Vagina (tissue), 2 donors: Measurements from ENCODE around the gene GALC. TPM values are rescaled to one million over a fixed set of nuclear protein-coding genes. Genes with fewer than 3 reads are reported as not detected.

Experiments
- DNase-seq, 2 donors: peaks; one replicate each; pipeline ENCODE4 v3.0.0-alpha.2; 2017; ENCODE audit errors: extremely low spot score in 2 of 2
- H3K27ac ChIP-seq: fragments of 200-600 bp; sonication (generic); one replicate; pipeline ENCODE4 v1.5.1; 2019
- H3K27me3 ChIP-seq: fragments of 200-600 bp; sonication (generic); one replicate; pipeline ENCODE4 v1.5.1; 2019
- H3K36me3 ChIP-seq, 2 donors: fragments of 200-600 bp; sonication (generic); one replicate each; pipeline ENCODE4 v1.5.1; 2017 to 2019
- H3K4me1 ChIP-seq: fragments of 200-600 bp; sonication (generic); one replicate; pipeline ENCODE4 v1.5.1; 2019
- H3K4me3 ChIP-seq, 2 donors: fragments of 200-600 bp; sonication (generic); 1 replicate in 1 of 2; 2 replicates in 1 of 2; pipeline ENCODE4 v1.5.1; 2016 to 2019
- H3K9me3 ChIP-seq: fragments of 200-600 bp; sonication (generic); one replicate; pipeline ENCODE4 v1.5.1; 2019
- POLR2A ChIP-seq, 2 donors: fragments of 450-650 bp; IDR thresholded peaks; one replicate each; pipeline ENCODE4 v1.6.1; 2017; ENCODE audit warnings: antibody characterized with exemption in 2 of 2, mild to moderate bottlenecking in 2 of 2, moderate library complexity in 2 of 2
- POLR2AphosphoS5 ChIP-seq, 2 donors: sonication (generic); formaldehyde crosslinking; IDR thresholded peaks; one replicate each; pipeline ENCODE4 v1.9.0; 2017; ENCODE audit warnings: antibody characterized with exemption in 2 of 2, mild to moderate bottlenecking in 2 of 2, low read depth in 1 of 2; ENCODE audit not compliant: insufficient read depth in 1 of 2
- intact Hi-C: fragments of 100-400 bp; cut with DNase I; formaldehyde crosslinking; loops from one replicate; pipeline ENCODE4 v1.15.1; 2023
- total RNA-seq: library from RNA; depleted of rRNA; stranded (reverse); fragments of >200 nt; gene quantifications from one replicate; pipeline ENCODE4 v1.2.3, GENCODE V29; 2016
- TF ChIP-seq, protein P1 (sequence below), 3 experiments: fragments of 450-650 bp in 2 of 3; fragments of 200-600 bp in 1 of 3; sonication (generic) in 1 of 3; IDR thresholded peaks; one replicate each; pipeline ENCODE4 v1.5.1; 2017 to 2019; ENCODE audit warnings: antibody characterized with exemption in 3 of 3, mild to moderate bottlenecking in 2 of 3, moderate library complexity in 2 of 3

The GALC gene
- total RNA-seq, 1 donor from 2014 or later = 18.7 TPM

DNA sequence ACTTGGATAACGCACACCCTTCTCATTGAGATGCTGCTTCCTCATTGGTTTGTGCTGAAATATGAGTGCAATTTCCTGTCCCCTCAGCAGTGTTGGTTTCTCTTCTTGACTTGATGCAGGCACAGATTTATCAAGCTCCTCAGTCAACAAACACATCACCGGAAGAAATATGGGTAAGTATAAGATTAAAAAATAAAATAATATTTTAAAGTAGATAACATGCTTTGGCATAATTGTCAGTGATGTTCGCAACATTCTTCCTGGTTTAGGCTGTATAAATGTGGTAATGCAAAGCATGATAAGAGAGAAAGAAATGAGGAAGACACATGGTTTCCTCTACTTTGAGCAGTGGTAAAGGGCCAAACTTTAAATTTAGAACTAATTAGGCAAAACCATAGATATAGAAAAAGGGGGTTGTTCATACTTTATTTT, 12.1 kb upstream of the GALC start, which contains the start of gene GPR65:
Gene GPR65, plus strand, starts transcription at position 86 of the 432 bp plus-strand sequence. CDS start 5,713 bp downstream, outside the sequence.
- TF ChIP-seq, protein P1, sequence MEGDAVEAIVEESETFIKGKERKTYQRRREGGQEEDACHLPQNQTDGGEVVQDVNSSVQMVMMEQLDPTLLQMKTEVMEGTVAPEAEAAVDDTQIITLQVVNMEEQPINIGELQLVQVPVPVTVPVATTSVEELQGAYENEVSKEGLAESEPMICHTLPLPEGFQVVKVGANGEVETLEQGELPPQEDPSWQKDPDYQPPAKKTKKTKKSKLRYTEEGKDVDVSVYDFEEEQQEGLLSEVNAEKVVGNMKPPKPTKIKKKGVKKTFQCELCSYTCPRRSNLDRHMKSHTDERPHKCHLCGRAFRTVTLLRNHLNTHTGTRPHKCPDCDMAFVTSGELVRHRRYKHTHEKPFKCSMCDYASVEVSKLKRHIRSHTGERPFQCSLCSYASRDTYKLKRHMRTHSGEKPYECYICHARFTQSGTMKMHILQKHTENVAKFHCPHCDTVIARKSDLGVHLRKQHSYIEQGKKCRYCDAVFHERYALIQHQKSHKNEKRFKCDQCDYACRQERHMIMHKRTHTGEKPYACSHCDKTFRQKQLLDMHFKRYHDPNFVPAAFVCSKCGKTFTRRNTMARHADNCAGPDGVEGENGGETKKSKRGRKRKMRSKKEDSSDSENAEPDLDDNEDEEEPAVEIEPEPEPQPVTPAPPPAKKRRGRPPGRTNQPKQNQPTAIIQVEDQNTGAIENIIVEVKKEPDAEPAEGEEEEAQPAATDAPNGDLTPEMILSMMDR (IDR thresholded peaks at IDR 0.05) = no peak
- TF ChIP-seq POLR2A (IDR thresholded peaks at IDR 0.05) (no peak), POLR2AphosphoS5 (IDR thresholded peaks at IDR 0.05; ENCODE audit: insufficient read depth in 1 of 2, low read depth in 1 of 2) (no peak)
- intact Hi-C loops = no loop called here

DNA sequence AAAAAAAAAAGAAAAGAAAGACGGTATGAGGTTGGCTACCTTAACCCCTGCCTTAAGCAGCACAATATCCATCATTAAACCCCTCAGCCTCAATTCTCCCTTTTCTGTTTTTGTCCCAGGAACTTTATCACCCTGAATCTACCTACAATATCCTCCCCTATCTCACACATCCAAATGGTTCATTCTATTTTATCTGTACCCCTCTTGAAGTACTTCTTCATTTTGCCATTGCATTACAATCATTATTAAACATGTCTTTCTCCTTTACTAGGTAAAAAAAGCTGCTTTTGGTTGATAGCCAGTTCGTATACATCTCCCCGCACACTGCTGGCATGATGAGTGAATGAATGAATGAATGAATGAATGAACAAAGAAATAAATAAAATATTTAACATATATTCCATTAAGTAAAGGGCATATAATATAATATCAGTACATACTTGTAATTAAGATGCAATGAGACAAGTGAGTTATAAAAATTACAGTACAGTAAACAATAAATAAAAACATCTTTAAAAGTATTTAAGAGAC, 11.6 kb upstream of the GALC start:
- no peaks in the 10 kb centered on the region for H3K4me1 ChIP-seq
- intact Hi-C loops = no loop called here
- H3K4me3 ChIP-seq = peak overlapping the region in 1 of 2 donors; percentile 18
- TF ChIP-seq POLR2A (IDR thresholded peaks at IDR 0.05) (no peak), POLR2AphosphoS5 (IDR thresholded peaks at IDR 0.05; ENCODE audit: insufficient read depth in 1 of 2, low read depth in 1 of 2) (no peak)
- H3K27me3 ChIP-seq = no peaks in the 10 kb centered on the region
- H3K27ac ChIP-seq = no peak overlapping the region
- H3K9me3 ChIP-seq = no peaks in the 10 kb centered on the region
- H3K36me3 ChIP-seq = no peaks in the 10 kb centered on the region
- DNase-seq = no peak

More for the DNA sequence above, 12.1 kb upstream of the GALC start, which contains the start of gene GPR65:
- Histone ChIP-seq H3K9me3 (no peaks in the 10 kb centered on the region), H3K27me3 (no peaks in the 10 kb centered on the region), H3K36me3 (no peaks in the 10 kb centered on the region), H3K27ac (peak within 1 kb of the TSS; percentile 52), H3K4me1 (no peaks in the 10 kb centered on the region), H3K4me3 (peak within 1 kb of the TSS in 1 of 2 donors; percentile 18)
- no peak for DNase-seq

DNA sequence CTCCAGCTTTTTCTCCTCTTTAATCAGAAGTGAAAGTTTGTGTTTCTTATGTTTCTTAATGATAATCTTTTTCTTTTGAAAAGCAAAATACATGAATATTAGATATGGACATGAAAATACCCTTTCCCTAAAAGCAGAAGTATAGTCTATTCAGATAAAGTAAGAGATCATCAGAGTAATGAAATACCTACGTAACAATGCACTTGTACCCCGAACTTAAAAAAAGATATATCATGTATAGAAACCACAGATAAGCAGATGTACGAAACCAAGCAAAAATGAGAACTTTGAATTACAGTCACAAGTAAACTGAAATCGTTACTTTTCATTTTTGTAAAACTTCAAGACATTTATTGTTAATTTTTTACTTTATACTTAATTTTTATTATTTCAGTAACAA, 10.4 kb upstream of the GALC start:
- Histone ChIP-seq H3K9me3 (no peaks in the 10 kb centered on the region), H3K36me3 (no peaks in the 10 kb centered on the region), H3K4me1 (no peaks in the 10 kb centered on the region), H3K4me3 (no peak overlapping the region), H3K27me3 (no peaks in the 10 kb centered on the region), H3K27ac (no peak overlapping the region)
- no peak for DNase-seq
- TF ChIP-seq POLR2AphosphoS5 (IDR thresholded peaks at IDR 0.05; ENCODE audit: insufficient read depth in 1 of 2, low read depth in 1 of 2) (no peak), POLR2A (IDR thresholded peaks at IDR 0.05) (no peak)
- TF ChIP-seq, protein P1 (IDR thresholded peaks at IDR 0.05) = no peak
- intact Hi-C loops = no loop called here

DNA sequence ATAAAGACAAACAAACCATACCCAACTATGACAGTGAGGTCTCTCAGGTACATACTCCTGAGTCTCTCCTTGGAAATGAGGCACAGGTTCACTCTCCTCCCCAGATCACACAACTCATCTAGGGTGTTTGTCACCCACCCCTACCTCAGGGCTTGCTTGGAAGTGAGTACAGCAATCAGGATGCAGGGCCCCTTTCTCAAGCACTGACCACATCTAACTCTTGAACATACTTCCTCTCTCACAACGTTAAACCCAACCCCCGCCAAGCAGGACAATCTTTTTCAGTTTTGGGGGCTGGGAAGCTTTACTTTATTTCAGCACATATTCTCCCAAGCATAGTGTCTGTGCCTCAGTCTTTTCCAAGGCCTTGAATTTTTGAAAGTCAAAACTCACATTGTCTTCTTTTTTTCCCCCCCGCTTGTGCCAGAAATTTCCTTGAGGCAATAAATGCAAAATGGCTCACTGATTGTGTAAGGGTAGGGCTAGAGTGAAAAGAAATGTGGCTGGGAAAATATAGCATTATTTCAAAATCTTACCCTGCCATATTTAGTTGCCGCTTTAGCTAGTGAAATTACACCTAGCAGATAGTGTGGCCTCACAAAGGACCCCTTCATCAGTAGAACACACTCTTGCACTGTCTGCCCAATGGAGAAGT, 9.6 kb upstream of the GALC start:
- DNase-seq = no peak
- no peaks in the 10 kb centered on the region for H3K4me1 ChIP-seq
- no peaks in the 10 kb centered on the region for H3K27me3 ChIP-seq
- intact Hi-C loops = no loop called here
- H3K9me3 ChIP-seq = no peaks in the 10 kb centered on the region
- no peak overlapping the region for H3K27ac ChIP-seq
- no peak for TF ChIP-seq POLR2A (IDR thresholded peaks at IDR 0.05)
- TF ChIP-seq, protein P1 (IDR thresholded peaks at IDR 0.05) = no peak
- TF ChIP-seq POLR2AphosphoS5 (IDR thresholded peaks at IDR 0.05; ENCODE audit: insufficient read depth in 1 of 2, low read depth in 1 of 2) = no peak
- H3K4me3 ChIP-seq = no peak overlapping the region
- no peaks in the 10 kb centered on the region for H3K36me3 ChIP-seq

GRCh38 chr14:87999277-87999676, 6.3 kb upstream of the GALC start:
- H3K4me3 ChIP-seq = no peak overlapping the region
- no peak for DNase-seq
- TF ChIP-seq, protein P1 (IDR thresholded peaks at IDR 0.05) = no peak
- TF ChIP-seq POLR2A (IDR thresholded peaks at IDR 0.05) (no peak), POLR2AphosphoS5 (IDR thresholded peaks at IDR 0.05; ENCODE audit: insufficient read depth in 1 of 2, low read depth in 1 of 2) (no peak)
- H3K36me3 ChIP-seq = no peaks in the 10 kb centered on the region
- intact Hi-C loops = no loop called here
- no peak overlapping the region for H3K27ac ChIP-seq
- no peaks in the 10 kb centered on the region for H3K27me3 ChIP-seq
- H3K9me3 ChIP-seq = no peaks in the 10 kb centered on the region
- H3K4me1 ChIP-seq = no peaks in the 10 kb centered on the region
